ENCODE results near the gene PRKN. TPM values are rescaled to one million over a fixed set of nuclear protein-coding genes. Genes with fewer than 3 reads are reported as not detected.

PRKN gene
- total and polyA plus RNA-seq, 10 donors = 0.23 to 14.1 (median 7.0) TPM

GRCh38 chr6:162294029-162294428, 433.5 kb downstream of the PRKN start:
- H3K27ac ChIP-seq = no peak overlapping the region
- H3K4me3 ChIP-seq = no peak overlapping the region
- no peak for DNase-seq
- peaks cover 0 to 5% (median 0%) of the 10 kb centered on the region in 6 donors for H3K4me1 ChIP-seq
- WGBS, 5 donors = 9 to 20% (median 15%) methylated on average over 4 of the region's 4 CpGs
- intact Hi-C loops (cut with DNase I; ENCODE audit: low total_unique reads) = no loop called here
- H3K9me3 ChIP-seq = no peaks in the 10 kb centered on the region
- no peaks in the 10 kb centered on the region for H3K27me3 ChIP-seq (replicated peaks in 1 of 7)
- no peaks in the 10 kb centered on the region for H3K36me3 ChIP-seq
- TF ChIP-seq POLR2A (IDR thresholded peaks at IDR 0.05) (no peak), POLR2AphosphoS5 (IDR thresholded peaks at IDR 0.05) (no peak), CTCF (IDR thresholded peaks at IDR 0.05 in 8 of 11, conservative IDR thresholded peaks at IDR 0.05 in 3 of 11) (no peak)

GRCh38 chr6:162292915-162293314, 434.7 kb downstream of the PRKN start:
- no peak for DNase-seq
- 55 to 72% (median 61%) methylated on average over 2 of the region's 2 CpGs for WGBS, 5 donors
- no peaks in the 10 kb centered on the region for H3K9me3 ChIP-seq
- no peaks in the 10 kb centered on the region for H3K27me3 ChIP-seq (replicated peaks in 1 of 7)
- no peaks in the 10 kb centered on the region for H3K36me3 ChIP-seq
- H3K4me1 ChIP-seq = peaks cover 0 to 5% (median 0%) of the 10 kb centered on the region in 6 donors
- intact Hi-C loops (cut with DNase I; ENCODE audit: low total_unique reads) = no loop called here
- H3K4me3 ChIP-seq = no peak overlapping the region
- no peak overlapping the region for H3K27ac ChIP-seq
- TF ChIP-seq CTCF (IDR thresholded peaks at IDR 0.05 in 8 of 11, conservative IDR thresholded peaks at IDR 0.05 in 3 of 11) (no peak), POLR2AphosphoS5 (IDR thresholded peaks at IDR 0.05) (no peak), POLR2A (IDR thresholded peaks at IDR 0.05) (no peak)

- intact Hi-C loops (cut with DNase I; ENCODE audit: low total_unique reads) = no loop called here
- WGBS, 5 donors = 74 to 91% (median 84%) methylated on average over 6 of the region's 6 CpGs
Observed at GRCh38 chr6:162290846-162291465, 436.6 kb downstream of the PRKN start.

GRCh38 chr6:162289972-162290371, 437.6 kb downstream of the PRKN start:
- Histone ChIP-seq H3K27me3 (replicated peaks in 1 of 7) (no peaks in the 10 kb centered on the region), H3K36me3 (no peaks in the 10 kb centered on the region), H3K4me1 (peaks cover 0 to 5% (median 0%) of the 10 kb centered on the region in 6 donors), H3K27ac (no peak overlapping the region), H3K4me3 (no peak overlapping the region), H3K9me3 (no peaks in the 10 kb centered on the region)
- 73 to 83% (median 82%) methylated on average over 4 of the region's 4 CpGs for WGBS, 5 donors
- no peak for DNase-seq
- intact Hi-C loops (cut with DNase I; ENCODE audit: low total_unique reads) = no loop called here
- TF ChIP-seq POLR2AphosphoS5 (IDR thresholded peaks at IDR 0.05) (no peak), POLR2A (IDR thresholded peaks at IDR 0.05) (no peak), CTCF (IDR thresholded peaks at IDR 0.05 in 8 of 11, conservative IDR thresholded peaks at IDR 0.05 in 3 of 11) (no peak)

More at GRCh38 chr6:162290846-162291465, 436.6 kb downstream of the PRKN start:
- Histone ChIP-seq H3K27ac (no peak overlapping the region), H3K4me3 (no peak overlapping the region), H3K27me3 (replicated peaks in 1 of 7) (no peaks in the 10 kb centered on the region), H3K4me1 (peaks cover 0 to 5% (median 0%) of the 10 kb centered on the region in 6 donors), H3K36me3 (no peaks in the 10 kb centered on the region), H3K9me3 (no peaks in the 10 kb centered on the region)
- TF ChIP-seq CTCF (IDR thresholded peaks at IDR 0.05 in 8 of 11, conservative IDR thresholded peaks at IDR 0.05 in 3 of 11) (no peak), POLR2AphosphoS5 (IDR thresholded peaks at IDR 0.05) (no peak)
- DNase-seq = no peak
